Breast epithelium (tissue), 4 donors: Measurements from ENCODE around the gene SLC2A4. TPM values are rescaled to one million over a fixed set of nuclear protein-coding genes. Genes with fewer than 3 reads are reported as not detected.
"Not testable (repeated sequence)": the region's sequence is repeated elsewhere in the genome, so short reads cannot be mapped to it uniquely, and the experiment has no call there.

Source experiments
- DNase-seq, 2 donors: peaks; one replicate each; pipeline ENCODE4 v3.0.0-alpha.2; 2019; ENCODE audit warnings: low spot score in 2 of 2
- H3K27ac ChIP-seq, 2 donors: fragments of 200-600 bp; sonication (generic) in 1 of 2; one replicate each; pipeline ENCODE4 v1.5.1; 2016 to 2019; ENCODE audit warnings: mild to moderate bottlenecking in 1 of 2
- H3K27me3 ChIP-seq, 2 donors: fragments of 200-600 bp; sonication (generic) in 1 of 2; one replicate each; pipeline versions ENCODE4 v1.5.1 to v1.6.0; 2017 to 2019; ENCODE audit warnings: control low read depth in 1 of 2, mild to moderate bottlenecking in 1 of 2
- H3K36me3 ChIP-seq: fragments of 200-600 bp; one replicate; pipeline ENCODE4 v1.5.1; 2019
- H3K4me1 ChIP-seq, 2 donors: fragments of 200-600 bp; sonication (generic); one replicate each; pipeline ENCODE4 v1.5.1; 2016 to 2019; ENCODE audit warnings: control low read depth in 1 of 2
- H3K4me3 ChIP-seq, 3 donors: fragments of 200-600 bp; sonication (generic); 1 replicate in 2 of 3; 2 replicates in 1 of 3; pipeline ENCODE4 v1.5.1; 2016 to 2019; ENCODE audit warnings: mild to moderate bottlenecking in 3 of 3, moderate library complexity in 2 of 3
- H3K9me3 ChIP-seq, 2 donors: fragments of 200-600 bp; sonication (generic) in 1 of 2; one replicate each; pipeline ENCODE4 v1.5.1; 2016 to 2019; ENCODE audit warnings: control low read depth in 1 of 2
- CTCF ChIP-seq, 3 donors: fragments of 450-650 bp; IDR thresholded peaks; one replicate each; pipeline ENCODE4 v1.5.1; 2016 to 2017; ENCODE audit warnings: antibody characterized with exemption in 3 of 3, mild to moderate bottlenecking in 3 of 3, moderate library complexity in 3 of 3
- POLR2A ChIP-seq: fragments of 450-650 bp; IDR thresholded peaks from one replicate; pipeline ENCODE4 v1.6.1; 2016; ENCODE audit warnings: antibody characterized with exemption, mild to moderate bottlenecking, moderate library complexity
- POLR2AphosphoS5 ChIP-seq, 3 donors: sonication (generic); formaldehyde crosslinking; IDR thresholded peaks; one replicate each; pipeline ENCODE4 v1.6.1; 2017; ENCODE audit warnings: antibody characterized with exemption in 3 of 3
- intact Hi-C: fragments of 100-400 bp; cut with DNase I; formaldehyde crosslinking; loops from one replicate; pipeline ENCODE4 v1.15.1; 2023; ENCODE audit warnings: low total_unique reads
- total RNA-seq, 3 donors: library from RNA; depleted of rRNA; stranded (reverse); fragments of >200 nt; gene quantifications; one replicate each; pipeline ENCODE4 v1.1.0, GENCODE V29; 2016

SLC2A4 gene
- total RNA-seq, 3 donors from 2014 or later: 2.6 to 32.5 (median 3.5) TPM

GRCh38 chr17:7334938-7335538 is 53.5 kb downstream of the SLC2A4 start:
- Histone ChIP-seq H3K27me3 (peaks cover 0 to 19% of the 10 kb centered on the region in 2 donors), H3K27ac (no peak overlapping the region), H3K4me3 (no peak overlapping the region), H3K36me3 (no peaks in the 10 kb centered on the region), H3K4me1 (no peaks in the 10 kb centered on the region), H3K9me3 (no peaks in the 10 kb centered on the region)
- TF ChIP-seq CTCF (IDR thresholded peaks at IDR 0.05): no peak
- intact Hi-C loops: no loop called here
- no peak for DNase-seq

- intact Hi-C loops, H3K9me3 ChIP-seq, DNase-seq, H3K27ac ChIP-seq, H3K4me1 ChIP-seq, H3K36me3 ChIP-seq, H3K4me3 ChIP-seq: not testable (repeated sequence)
- peaks cover 0 to 20% of the 10 kb centered on the region in 2 donors for H3K27me3 ChIP-seq
Observed at GRCh38 chr17:7335765-7336164, 54.2 kb downstream of the SLC2A4 start.

GRCh38 chr17:7336240-7337175 is 55.0 kb downstream of the SLC2A4 start, which contains the start of gene ACAP1:
TSS of gene ACAP1 (plus strand) at chr17:7336529. CDS start at chr17:7336735, 206 bp downstream.
- Histone ChIP-seq H3K27ac (no peak within 1 kb of the TSS), H3K27me3 (peaks cover 0 to 28% of the 10 kb centered on the region in 2 donors)
- intact Hi-C loops: no loop called here

GRCh38 chr17:7337600-7337999 is 56.1 kb downstream of the SLC2A4 start:
- DNase-seq, intact Hi-C loops, H3K4me3 ChIP-seq, H3K36me3 ChIP-seq, H3K27ac ChIP-seq, H3K9me3 ChIP-seq, H3K4me1 ChIP-seq: not testable (repeated sequence)
- peaks cover 5 to 38% of the 10 kb centered on the region in 2 donors for H3K27me3 ChIP-seq

More at GRCh38 chr17:7336240-7337175, 55.0 kb downstream of the SLC2A4 start, which contains the start of gene ACAP1:
- Histone ChIP-seq H3K36me3 (no peaks in the 10 kb centered on the region), H3K9me3 (no peaks in the 10 kb centered on the region), H3K4me1 (no peaks in the 10 kb centered on the region), H3K4me3 (peak within 1 kb of the TSS; percentile 3 to 26 (median 7))
- no peak for TF ChIP-seq POLR2A
- no peak for TF ChIP-seq POLR2AphosphoS5 (IDR thresholded peaks at IDR 0.05)
- TF ChIP-seq CTCF (IDR thresholded peaks at IDR 0.05): no peak
- DNase-seq: no peak

Other genes with a start within 250 kb of the SLC2A4 start
- gene SLC16A13, start 245.7 kb upstream of the SLC2A4 start, total RNA-seq: 1 to 10 TPM in 2 of 3 donors, under 1 TPM in 1; 0.32 to 3.5 (median 2.6) TPM
- gene SLC16A11, start 237.6 kb upstream of the SLC2A4 start, total RNA-seq: 1 to 10 TPM in 2 of 3 donors, not detected in 1; 1.5 to 3.6 TPM
- 10 to 100 TPM in 1 of 3 donors, 1 to 10 TPM in 2; 2.8 to 15.8 (median 2.9) TPM for gene CLEC10A, start 201.5 kb upstream of the SLC2A4 start, total RNA-seq
- gene ASGR2, start 166.9 kb upstream of the SLC2A4 start, total RNA-seq: under 1 TPM; 0.33 to 0.96 (median 0.88) TPM
- 1 to 10 TPM; 1.0 to 1.4 (median 1.3) TPM for gene ASGR1, start 102.3 kb upstream of the SLC2A4 start, total RNA-seq
- gene DLG4, start 61.9 kb upstream of the SLC2A4 start, total RNA-seq: 10 to 100 TPM in 2 of 3 donors, 1 to 10 TPM in 1; 7.2 to 18.4 (median 11.1) TPM
- gene ACADVL, start 61.8 kb upstream of the SLC2A4 start, total RNA-seq: 1,000 to 10,000 TPM in 1 of 3 donors, 100 to 1,000 TPM in 2; 421 to 1,002 (median 829) TPM
- gene DVL2, start 47.2 kb upstream of the SLC2A4 start, total RNA-seq: 10 to 100 TPM; 32.0 to 58.2 (median 47.9) TPM
- 10 to 100 TPM; 22.1 to 40.4 (median 37.7) TPM for gene PHF23, start 42.3 kb upstream of the SLC2A4 start, total RNA-seq
- 100 to 1,000 TPM; 620 to 765 (median 631) TPM for gene GABARAP, start 39.3 kb upstream of the SLC2A4 start, total RNA-seq
- 10 to 100 TPM; 35.7 to 67.5 (median 60.5) TPM for gene CTDNEP1, start 30.0 kb upstream of the SLC2A4 start, total RNA-seq
- 10 to 100 TPM; 26.9 to 36.7 (median 30.6) TPM for gene ELP5, start 29.5 kb upstream of the SLC2A4 start, total RNA-seq
- 10 to 100 TPM in 2 of 3 donors, 1 to 10 TPM in 1; 5.4 to 95.9 (median 60.0) TPM for gene CLDN7, start 19.2 kb upstream of the SLC2A4 start, total RNA-seq
- gene YBX2, start 12.9 kb downstream of the SLC2A4 start, total RNA-seq: 1 to 10 TPM; 2.6 to 3.0 (median 2.9) TPM
- 100 to 1,000 TPM; 151 to 172 (median 163) TPM for gene EIF5A, start 25.9 kb downstream of the SLC2A4 start, total RNA-seq
- gene GPS2, start 33.6 kb downstream of the SLC2A4 start, total RNA-seq: 100 to 1,000 TPM in 1 of 3 donors, 10 to 100 TPM in 2; 77.3 to 109 (median 84.2) TPM
- 10 to 100 TPM; 15.0 to 22.9 (median 17.4) TPM for gene NEURL4, start 47.6 kb downstream of the SLC2A4 start, total RNA-seq
- gene ACAP1, start 54.8 kb downstream of the SLC2A4 start, total RNA-seq: 1 to 10 TPM; 3.4 to 6.6 (median 5.2) TPM
- 10 to 100 TPM in 2 of 3 donors, 1 to 10 TPM in 1; 9.1 to 11.5 (median 11.0) TPM for gene KCTD11, start 70.4 kb downstream of the SLC2A4 start, total RNA-seq
- not detected for gene TMEM95, start 73.4 kb downstream of the SLC2A4 start, total RNA-seq
- 10 to 100 TPM in 2 of 3 donors, 1 to 10 TPM in 1; 1.1 to 22.1 (median 14.4) TPM for gene TNK1, start 99.4 kb downstream of the SLC2A4 start, total RNA-seq
- gene PLSCR3, start 112.8 kb downstream of the SLC2A4 start, total RNA-seq: 10 to 100 TPM; 16.0 to 24.3 (median 19.0) TPM
- gene TMEM256, start 122.4 kb downstream of the SLC2A4 start, total RNA-seq: 100 to 1,000 TPM in 1 of 3 donors, 10 to 100 TPM in 2; 77.6 to 113 (median 92.3) TPM
- 10 to 100 TPM in 1 of 3 donors, 1 to 10 TPM in 2; 6.7 to 13.1 (median 8.3) TPM for gene NLGN2, start 126.1 kb downstream of the SLC2A4 start, total RNA-seq
- not detected for gene SPEM1, start 138.6 kb downstream of the SLC2A4 start, total RNA-seq
- not detected for gene SPEM2, start 143.9 kb downstream of the SLC2A4 start, total RNA-seq
- gene SPEM3, start 147.1 kb downstream of the SLC2A4 start, total RNA-seq: not detected
- gene TMEM102, start 153.7 kb downstream of the SLC2A4 start, total RNA-seq: 10 to 100 TPM in 1 of 3 donors, 1 to 10 TPM in 2; 3.5 to 18.1 (median 9.5) TPM
- gene FGF11, start 157.8 kb downstream of the SLC2A4 start, total RNA-seq: 1 to 10 TPM; 2.1 to 2.9 (median 2.9) TPM
- gene CHRNB1, start 163.3 kb downstream of the SLC2A4 start, total RNA-seq: 10 to 100 TPM in 2 of 3 donors, 1 to 10 TPM in 1; 8.5 to 11.8 (median 11.7) TPM
- 10 to 100 TPM; 34.4 to 46.9 (median 45.7) TPM for gene ZBTB4, start 197.9 kb downstream of the SLC2A4 start, total RNA-seq
- gene SLC35G6, start 199.7 kb downstream of the SLC2A4 start, total RNA-seq: not detected
- 100 to 1,000 TPM in 1 of 3 donors, 10 to 100 TPM in 2; 64.2 to 174 (median 88.7) TPM for gene POLR2A, start 202.6 kb downstream of the SLC2A4 start, total RNA-seq